Calu3 (cell line): ENCODE data around the gene NDNF. TPM values are rescaled to one million over a fixed set of nuclear protein-coding genes. Genes with fewer than 3 reads are reported as not detected.

Experiments used
- BruUV-seq: library from RNA; stranded (reverse); fragments of 400-500 nt; replicated peaks from 2 replicates; lab custom pipeline; 2021; lab: Mats Ljungman, UMichigan
- CTCF ChIA-PET: fragments of 300-600 bp; sonication (Branson Sonifier 250); formaldehyde crosslinking; loops from one replicate; lab custom pipeline; 2022; ENCODE audit warnings: antibody characterized with exemption; lab: Charles Lee
- DNase-seq: peaks from one replicate; pipeline ENCODE4 v3.0.0; 2022
- H3K27ac Mint-ChIP-seq: one replicate; pipeline ENCODE4 v1.8.0; 2022; ENCODE audit warnings: mixed read lengths; ENCODE audit not compliant: unreplicated experiment
- H3K27me3 Mint-ChIP-seq: one replicate; pipeline ENCODE4 v1.8.0; 2022; ENCODE audit warnings: mixed read lengths; ENCODE audit not compliant: unreplicated experiment
- H3K36me3 Mint-ChIP-seq: one replicate; pipeline ENCODE4 v1.8.0; 2022; ENCODE audit warnings: mild to moderate bottlenecking, moderate library complexity, mixed read lengths; ENCODE audit not compliant: insufficient read depth, unreplicated experiment
- H3K4me1 Mint-ChIP-seq: one replicate; pipeline ENCODE4 v1.8.0; 2022; ENCODE audit warnings: mild to moderate bottlenecking, low read depth, mixed read lengths; ENCODE audit not compliant: unreplicated experiment
- H3K4me3 Mint-ChIP-seq: one replicate; pipeline ENCODE4 v1.8.0; 2022; ENCODE audit warnings: mild to moderate bottlenecking, low read depth, moderate library complexity, mixed read lengths; ENCODE audit not compliant: unreplicated experiment
- H3K9me3 Mint-ChIP-seq: one replicate; pipeline ENCODE4 v1.8.0; 2022; ENCODE audit warnings: low read depth, mixed read lengths; ENCODE audit not compliant: unreplicated experiment
- intact Hi-C: fragments of 100-400 bp; cut with micrococcal nuclease; formaldehyde crosslinking; loops from one replicate; pipeline ENCODE4 v1.10.0; 2022; ENCODE audit not compliant: unreplicated experiment
- total RNA-seq: library from RNA; stranded (reverse); gene quantifications from 2 replicates; pipeline ENCODE4 v1.2.3, GENCODE V29; 2022
- TF ChIP-seq, protein P1 (sequence below): fragments of 200-600 bp; IDR thresholded peaks from one replicate; pipeline ENCODE4 v1.8.0; 2022; ENCODE audit warnings: antibody characterized with exemption; ENCODE audit not compliant: unreplicated experiment

NDNF gene
- total RNA-seq, 1 experiment from 2014 or later: 0.66 TPM

GRCh38 chr4:121098266-121098665 is 25.9 kb upstream of the NDNF start:
- no TSS peak for BruUV-seq
- CTCF ChIA-PET: no interaction called here
- Mint-ChIP-seq H3K9me3 (no peaks in the 10 kb centered on the region), H3K36me3 (no peaks in the 10 kb centered on the region), H3K27ac (no peak overlapping the region), H3K27me3 (no peaks in the 10 kb centered on the region), H3K4me1 (no peaks in the 10 kb centered on the region), H3K4me3 (no peak overlapping the region)
- TF ChIP-seq, protein P1, sequence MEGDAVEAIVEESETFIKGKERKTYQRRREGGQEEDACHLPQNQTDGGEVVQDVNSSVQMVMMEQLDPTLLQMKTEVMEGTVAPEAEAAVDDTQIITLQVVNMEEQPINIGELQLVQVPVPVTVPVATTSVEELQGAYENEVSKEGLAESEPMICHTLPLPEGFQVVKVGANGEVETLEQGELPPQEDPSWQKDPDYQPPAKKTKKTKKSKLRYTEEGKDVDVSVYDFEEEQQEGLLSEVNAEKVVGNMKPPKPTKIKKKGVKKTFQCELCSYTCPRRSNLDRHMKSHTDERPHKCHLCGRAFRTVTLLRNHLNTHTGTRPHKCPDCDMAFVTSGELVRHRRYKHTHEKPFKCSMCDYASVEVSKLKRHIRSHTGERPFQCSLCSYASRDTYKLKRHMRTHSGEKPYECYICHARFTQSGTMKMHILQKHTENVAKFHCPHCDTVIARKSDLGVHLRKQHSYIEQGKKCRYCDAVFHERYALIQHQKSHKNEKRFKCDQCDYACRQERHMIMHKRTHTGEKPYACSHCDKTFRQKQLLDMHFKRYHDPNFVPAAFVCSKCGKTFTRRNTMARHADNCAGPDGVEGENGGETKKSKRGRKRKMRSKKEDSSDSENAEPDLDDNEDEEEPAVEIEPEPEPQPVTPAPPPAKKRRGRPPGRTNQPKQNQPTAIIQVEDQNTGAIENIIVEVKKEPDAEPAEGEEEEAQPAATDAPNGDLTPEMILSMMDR: no peak
- no peak for DNase-seq
- intact Hi-C loops: loop anchor here (10.0 kb wide), 1 partner anchor 207 kb away; no protein-coding TSS in a partner anchor

DNA sequence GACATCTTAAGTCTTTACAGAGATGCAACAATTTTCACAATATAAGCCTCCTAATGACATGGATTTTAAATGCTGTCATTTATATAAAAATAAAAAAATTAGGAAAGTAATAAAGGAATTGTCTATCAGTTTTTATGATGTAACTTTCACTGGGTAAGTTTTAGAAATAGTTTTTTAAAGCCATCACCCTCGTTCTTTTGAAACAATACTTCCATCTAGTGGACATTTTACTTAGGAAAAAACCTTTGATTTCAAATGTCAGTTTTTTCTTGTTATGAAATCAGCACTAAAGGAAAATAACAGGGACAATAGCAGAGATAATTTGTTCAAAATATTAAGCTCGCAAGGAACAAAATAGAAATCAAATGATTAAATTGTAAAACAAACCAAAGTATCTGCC is 24.3 kb upstream of the NDNF start:
- no peaks in the 10 kb centered on the region for H3K9me3 Mint-ChIP-seq
- TF ChIP-seq, protein P1: peak; percentile 17
- no peaks in the 10 kb centered on the region for H3K36me3 Mint-ChIP-seq
- CTCF ChIA-PET: no interaction called here
- no peak for DNase-seq
- no peak overlapping the region for H3K27ac Mint-ChIP-seq
- H3K4me1 Mint-ChIP-seq: no peaks in the 10 kb centered on the region
- no TSS peak for BruUV-seq
- intact Hi-C loops: loop anchor here (1.0 to 10.0 kb wide), 5 partner anchors 172 to 1025 kb away; no protein-coding TSS in a partner anchor
- H3K4me3 Mint-ChIP-seq: no peak overlapping the region
- no peaks in the 10 kb centered on the region for H3K27me3 Mint-ChIP-seq

DNA sequence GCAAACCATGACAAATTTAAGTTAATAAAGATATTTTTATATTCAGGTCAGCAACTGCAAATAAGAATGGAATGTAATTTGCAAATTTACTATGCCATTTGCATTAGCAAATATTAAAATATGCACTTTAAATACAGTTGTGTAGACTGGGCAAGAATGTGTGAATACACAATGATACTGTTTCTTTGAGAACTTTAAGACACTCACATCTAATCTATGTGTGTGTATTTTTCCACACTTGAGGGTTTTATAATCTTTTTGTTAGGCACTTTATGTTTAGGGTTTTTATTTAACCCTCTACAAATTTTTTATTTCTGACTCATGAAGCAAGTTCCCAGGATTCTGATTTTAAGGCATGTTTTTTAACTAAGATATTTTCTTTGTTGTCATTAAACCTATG is 23.9 kb upstream of the NDNF start:
- BruUV-seq: no TSS peak
- CTCF ChIA-PET: no interaction called here
- no peaks in the 10 kb centered on the region for H3K27me3 Mint-ChIP-seq

DNA sequence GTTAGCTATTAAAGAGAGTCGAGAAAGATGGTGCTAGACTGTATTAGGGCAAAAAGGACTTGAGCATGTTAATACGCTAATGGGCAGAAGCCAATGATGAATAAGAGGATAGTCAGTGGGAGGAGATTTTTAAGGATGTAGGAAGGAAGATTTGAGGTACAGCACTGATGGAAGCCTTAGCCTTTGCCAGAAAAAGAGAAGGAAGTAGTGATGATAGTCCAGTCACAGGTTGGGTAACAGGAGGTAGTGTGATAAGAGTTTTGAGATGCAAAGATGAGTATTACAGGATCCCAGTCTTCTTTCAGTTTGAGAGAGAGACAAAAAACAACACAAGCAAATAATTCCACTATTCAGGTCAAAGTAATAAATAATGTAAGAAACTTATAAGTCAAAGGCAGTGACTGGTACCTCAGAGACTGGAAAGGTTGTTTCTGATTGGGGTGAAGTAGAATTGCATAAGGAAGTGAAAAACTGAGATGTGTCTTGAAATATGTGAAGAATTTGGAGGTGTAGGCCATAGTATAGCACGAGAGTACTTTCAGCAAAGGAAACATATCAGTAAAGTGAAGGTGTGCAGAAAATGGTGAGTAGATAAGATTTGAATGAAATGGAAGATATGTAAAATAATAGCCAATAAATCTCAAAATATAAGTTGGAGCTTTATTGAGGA is 22.1 kb upstream of the NDNF start:
- Mint-ChIP-seq H3K4me1 (no peaks in the 10 kb centered on the region), H3K4me3 (no peak overlapping the region), H3K36me3 (no peaks in the 10 kb centered on the region), H3K27ac (no peak overlapping the region), H3K9me3 (no peaks in the 10 kb centered on the region), H3K27me3 (no peaks in the 10 kb centered on the region)
- TF ChIP-seq, protein P1: no peak
- intact Hi-C loops: loop anchor here (10.0 kb wide), 1 partner anchor 210 kb away; no protein-coding TSS in a partner anchor
- CTCF ChIA-PET: no interaction called here
- no peak for DNase-seq
- BruUV-seq: no TSS peak

More for the DNA sequence above, 23.9 kb upstream of the NDNF start:
- DNase-seq: no peak
- no peaks in the 10 kb centered on the region for H3K4me1 Mint-ChIP-seq
- H3K9me3 Mint-ChIP-seq: no peaks in the 10 kb centered on the region
- intact Hi-C loops: loop anchor here (1.0 to 10.0 kb wide), 4 partner anchors 172 to 1025 kb away; no protein-coding TSS in a partner anchor
- TF ChIP-seq, protein P1: no peak
- no peak overlapping the region for H3K27ac Mint-ChIP-seq
- no peaks in the 10 kb centered on the region for H3K36me3 Mint-ChIP-seq
- H3K4me3 Mint-ChIP-seq: no peak overlapping the region
